Breast epithelium (tissue), 4 donors: ENCODE results near the gene POU3F2. TPM values are rescaled to one million over a fixed set of nuclear protein-coding genes. Genes with fewer than 3 reads are reported as not detected.

Source experiments
- DNase-seq, 2 donors: peaks; one replicate each; pipeline ENCODE4 v3.0.0-alpha.2; 2019; ENCODE audit warnings: low spot score in 2 of 2
- H3K27ac ChIP-seq, 2 donors: fragments of 200-600 bp; sonication (generic) in 1 of 2; one replicate each; pipeline ENCODE4 v1.5.1; 2016 to 2019; ENCODE audit warnings: mild to moderate bottlenecking in 1 of 2
- H3K27me3 ChIP-seq, 2 donors: fragments of 200-600 bp; sonication (generic) in 1 of 2; one replicate each; pipeline versions ENCODE4 v1.5.1 to v1.6.0; 2017 to 2019; ENCODE audit warnings: control low read depth in 1 of 2, mild to moderate bottlenecking in 1 of 2
- H3K36me3 ChIP-seq: fragments of 200-600 bp; one replicate; pipeline ENCODE4 v1.5.1; 2019
- H3K4me1 ChIP-seq, 2 donors: fragments of 200-600 bp; sonication (generic); one replicate each; pipeline ENCODE4 v1.5.1; 2016 to 2019; ENCODE audit warnings: control low read depth in 1 of 2
- H3K4me3 ChIP-seq, 3 donors: fragments of 200-600 bp; sonication (generic); 1 replicate in 2 of 3; 2 replicates in 1 of 3; pipeline ENCODE4 v1.5.1; 2016 to 2019; ENCODE audit warnings: mild to moderate bottlenecking in 3 of 3, moderate library complexity in 2 of 3
- H3K9me3 ChIP-seq, 2 donors: fragments of 200-600 bp; sonication (generic) in 1 of 2; one replicate each; pipeline ENCODE4 v1.5.1; 2016 to 2019; ENCODE audit warnings: control low read depth in 1 of 2
- POLR2A ChIP-seq: fragments of 450-650 bp; IDR thresholded peaks from one replicate; pipeline ENCODE4 v1.6.1; 2016; ENCODE audit warnings: antibody characterized with exemption, mild to moderate bottlenecking, moderate library complexity
- POLR2AphosphoS5 ChIP-seq, 3 donors: sonication (generic); formaldehyde crosslinking; IDR thresholded peaks; one replicate each; pipeline ENCODE4 v1.6.1; 2017; ENCODE audit warnings: antibody characterized with exemption in 3 of 3
- intact Hi-C: fragments of 100-400 bp; cut with DNase I; formaldehyde crosslinking; loops from one replicate; pipeline ENCODE4 v1.15.1; 2023; ENCODE audit warnings: low total_unique reads
- total RNA-seq, 3 donors: library from RNA; depleted of rRNA; stranded (reverse); fragments of >200 nt; gene quantifications; one replicate each; pipeline ENCODE4 v1.1.0, GENCODE V29; 2016
- TF ChIP-seq, protein P1 (sequence below), 3 donors: fragments of 450-650 bp; IDR thresholded peaks; one replicate each; pipeline ENCODE4 v1.5.1; 2016 to 2017; ENCODE audit warnings: antibody characterized with exemption in 3 of 3, mild to moderate bottlenecking in 3 of 3, moderate library complexity in 3 of 3

POU3F2 gene
- total RNA-seq, 3 donors from 2014 or later, result not detected

DNA sequence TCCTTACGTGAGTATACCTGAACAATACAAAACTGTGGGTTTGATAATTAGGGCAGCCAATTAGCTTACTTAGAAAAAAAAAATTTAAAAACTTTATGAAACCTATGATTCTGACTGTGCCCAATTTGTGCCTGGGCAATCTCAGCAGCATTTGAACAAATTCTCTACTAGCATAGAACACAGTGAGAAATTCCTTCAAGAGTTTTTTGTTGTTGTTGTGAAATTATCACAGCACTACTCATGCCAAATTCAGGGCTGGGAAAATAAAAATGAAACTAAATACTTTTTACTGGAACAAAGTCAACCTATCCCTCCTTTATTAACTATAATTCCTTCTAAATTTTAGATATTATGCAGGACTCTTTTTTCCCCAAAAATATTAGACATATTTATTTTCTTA, 42.9 kb downstream of the POU3F2 start:
- TF ChIP-seq POLR2A, result no peak
- TF ChIP-seq, protein P1, sequence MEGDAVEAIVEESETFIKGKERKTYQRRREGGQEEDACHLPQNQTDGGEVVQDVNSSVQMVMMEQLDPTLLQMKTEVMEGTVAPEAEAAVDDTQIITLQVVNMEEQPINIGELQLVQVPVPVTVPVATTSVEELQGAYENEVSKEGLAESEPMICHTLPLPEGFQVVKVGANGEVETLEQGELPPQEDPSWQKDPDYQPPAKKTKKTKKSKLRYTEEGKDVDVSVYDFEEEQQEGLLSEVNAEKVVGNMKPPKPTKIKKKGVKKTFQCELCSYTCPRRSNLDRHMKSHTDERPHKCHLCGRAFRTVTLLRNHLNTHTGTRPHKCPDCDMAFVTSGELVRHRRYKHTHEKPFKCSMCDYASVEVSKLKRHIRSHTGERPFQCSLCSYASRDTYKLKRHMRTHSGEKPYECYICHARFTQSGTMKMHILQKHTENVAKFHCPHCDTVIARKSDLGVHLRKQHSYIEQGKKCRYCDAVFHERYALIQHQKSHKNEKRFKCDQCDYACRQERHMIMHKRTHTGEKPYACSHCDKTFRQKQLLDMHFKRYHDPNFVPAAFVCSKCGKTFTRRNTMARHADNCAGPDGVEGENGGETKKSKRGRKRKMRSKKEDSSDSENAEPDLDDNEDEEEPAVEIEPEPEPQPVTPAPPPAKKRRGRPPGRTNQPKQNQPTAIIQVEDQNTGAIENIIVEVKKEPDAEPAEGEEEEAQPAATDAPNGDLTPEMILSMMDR (IDR thresholded peaks at IDR 0.05), result no peak
- no peaks in the 10 kb centered on the region for H3K36me3 ChIP-seq
- no peak for DNase-seq
- no peak overlapping the region for H3K27ac ChIP-seq
- intact Hi-C loops, result no loop called here
- no peaks in the 10 kb centered on the region for H3K9me3 ChIP-seq
- no peak overlapping the region for H3K4me3 ChIP-seq
- no peaks in the 10 kb centered on the region for H3K4me1 ChIP-seq
- no peaks in the 10 kb centered on the region for H3K27me3 ChIP-seq

DNA sequence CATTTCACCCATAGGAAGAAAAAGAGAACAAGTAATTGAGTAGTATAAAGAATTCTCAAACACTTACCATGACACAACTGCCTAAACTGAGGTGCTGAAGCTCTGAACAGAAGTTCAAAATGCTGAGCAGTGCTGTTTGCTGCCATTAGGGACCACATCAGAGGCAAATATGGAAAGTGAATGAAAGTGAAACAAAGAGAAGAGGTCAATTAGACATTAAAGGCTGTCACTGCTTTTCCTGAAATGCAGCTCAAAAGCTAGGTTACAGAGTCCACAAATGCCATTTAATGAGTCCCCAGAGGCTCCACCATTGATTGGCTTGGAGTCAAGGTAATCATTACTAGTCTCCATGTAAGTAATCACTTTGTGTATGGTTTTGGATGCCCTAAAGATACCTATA, 46.1 kb downstream of the POU3F2 start:
- Histone ChIP-seq H3K9me3 (no peaks in the 10 kb centered on the region), H3K36me3 (no peaks in the 10 kb centered on the region), H3K27ac (no peak overlapping the region), H3K27me3 (no peaks in the 10 kb centered on the region), H3K4me3 (no peak overlapping the region), H3K4me1 (no peaks in the 10 kb centered on the region)
- intact Hi-C loops, result no loop called here
- no peak for TF ChIP-seq POLR2A
- TF ChIP-seq POLR2AphosphoS5 (IDR thresholded peaks at IDR 0.05), result no peak
- TF ChIP-seq, protein P1 (IDR thresholded peaks at IDR 0.05), result no peak
- no peak for DNase-seq

DNA sequence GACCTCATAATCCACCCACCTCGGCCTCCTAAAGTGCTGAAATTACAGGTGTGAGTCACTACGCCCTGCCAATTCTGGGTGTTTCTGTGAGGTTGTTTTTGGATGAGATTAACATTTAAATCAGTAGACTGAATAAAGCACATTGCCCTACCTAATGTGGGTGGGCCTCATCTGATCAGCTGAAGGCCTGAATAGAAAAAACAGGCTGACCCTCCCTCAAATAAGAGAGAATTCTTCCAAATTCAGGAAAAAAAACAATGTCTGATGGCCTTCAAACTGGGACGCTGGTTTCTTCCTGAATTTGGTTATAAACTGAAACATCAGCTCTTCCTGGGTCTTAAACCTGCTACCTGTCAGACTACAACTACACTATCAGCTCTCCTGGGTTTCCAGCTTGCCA, 51.0 kb downstream of the POU3F2 start:
- intact Hi-C loops, result no loop called here

DNA sequence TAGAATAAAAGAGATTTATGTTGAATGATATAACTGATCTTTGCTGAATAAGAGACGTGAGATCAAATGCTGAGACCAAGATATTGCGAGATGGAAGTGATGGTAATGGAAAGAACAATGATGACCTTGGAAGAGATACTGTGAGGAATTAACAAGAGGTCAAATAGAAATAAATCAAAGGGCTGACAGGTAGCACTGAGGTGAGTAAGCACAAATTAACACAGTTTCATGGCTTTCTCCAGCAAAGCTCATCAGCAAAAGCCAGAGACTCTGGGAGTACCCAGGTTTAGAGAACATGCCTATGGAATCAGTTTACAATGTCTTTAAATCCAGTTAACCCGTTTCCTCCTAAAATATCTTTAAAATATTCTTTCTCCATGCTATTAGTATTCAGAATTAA, 53.3 kb downstream of the POU3F2 start:
- no peak for DNase-seq
- Histone ChIP-seq H3K4me3 (no peak overlapping the region), H3K36me3 (no peaks in the 10 kb centered on the region), H3K27ac (no peak overlapping the region), H3K9me3 (no peaks in the 10 kb centered on the region), H3K4me1 (no peaks in the 10 kb centered on the region), H3K27me3 (no peaks in the 10 kb centered on the region)
- TF ChIP-seq POLR2AphosphoS5 (IDR thresholded peaks at IDR 0.05) (no peak), POLR2A (no peak)
- TF ChIP-seq, protein P1 (IDR thresholded peaks at IDR 0.05), result no peak
- intact Hi-C loops, result no loop called here

More for the DNA sequence above, 51.0 kb downstream of the POU3F2 start:
- no peak overlapping the region for H3K27ac ChIP-seq
- H3K36me3 ChIP-seq, result no peaks in the 10 kb centered on the region
- DNase-seq, result no peak
- TF ChIP-seq, protein P1 (IDR thresholded peaks at IDR 0.05), result no peak
- TF ChIP-seq POLR2AphosphoS5 (IDR thresholded peaks at IDR 0.05) (no peak), POLR2A (no peak)
- H3K9me3 ChIP-seq, result no peaks in the 10 kb centered on the region
- no peak overlapping the region for H3K4me3 ChIP-seq
- no peaks in the 10 kb centered on the region for H3K4me1 ChIP-seq
- H3K27me3 ChIP-seq, result no peaks in the 10 kb centered on the region

Other genes starting within 250 kb of the POU3F2 start
- 10 to 100 TPM; 20.6 to 39.4 (median 21.6) TPM for gene FBXL4, start 113.4 kb downstream of the POU3F2 start, total RNA-seq